Effector memory CD8-positive, alpha-beta T cell (primary cell): ENCODE measurements around the gene KCNQ2.
A peak's percentile ranks its signal among the peaks of the same experiment; 100 is the strongest.

Source experiments
- ATAC-seq: fragments of 150-1000 bp; cut with Tn5 transposase; replicated peaks from 2 replicates; pipeline ENCODE4 v1.10.0; 2021; ENCODE audit warnings: mild to moderate bottlenecking, moderate library complexity
- DNase-seq, 3 experiments: peaks; one replicate each; pipeline ENCODE4 v3.0.0; 2021
- H3K27ac Mint-ChIP-seq, 2 donors: one replicate each; pipeline ENCODE4 v1.8.0; 2022; ENCODE audit warnings: mild to moderate bottlenecking in 2 of 2, mixed read lengths in 2 of 2, moderate library complexity in 2 of 2
- H3K27me3 Mint-ChIP-seq, 2 donors: one replicate each; pipeline ENCODE4 v1.8.0; 2022; ENCODE audit warnings: mixed read lengths in 2 of 2
- H3K36me3 Mint-ChIP-seq: one replicate; pipeline ENCODE4 v1.8.0; 2022; ENCODE audit warnings: mild to moderate bottlenecking, moderate library complexity, mixed read lengths; ENCODE audit not compliant: insufficient read depth
- H3K4me1 Mint-ChIP-seq, 2 donors: one replicate each; pipeline ENCODE4 v1.8.0; 2022; ENCODE audit warnings: low read depth in 2 of 2, mixed read lengths in 2 of 2
- H3K4me3 Mint-ChIP-seq, 2 donors: one replicate each; pipeline ENCODE4 v1.8.0; 2022; ENCODE audit warnings: mild to moderate bottlenecking in 2 of 2, mixed read lengths in 2 of 2, moderate library complexity in 2 of 2
- H3K9me3 Mint-ChIP-seq, 2 donors: one replicate each; pipeline ENCODE4 v1.8.0; 2022; ENCODE audit warnings: mixed read lengths in 2 of 2

Gene KCNQ2

GRCh38 chr20:63361519-63362435, 110.7 kb downstream of the KCNQ2 start:
- peaks cover 0 to 8% of the 10 kb centered on the region in 2 donors for H3K4me1 Mint-ChIP-seq
- no peak for ATAC-seq
- DNase-seq = no peak
- no peaks in the 10 kb centered on the region for H3K36me3 Mint-ChIP-seq
- peak overlapping the region in 1 of 2 donors; percentile 55 for H3K4me3 Mint-ChIP-seq
- no peaks in the 10 kb centered on the region for H3K9me3 Mint-ChIP-seq
- peak overlapping the region in 1 of 2 donors; percentile 21 for H3K27ac Mint-ChIP-seq
- peaks cover 29 to 79% of the 10 kb centered on the region in 2 donors for H3K27me3 Mint-ChIP-seq

GRCh38 chr20:63360850-63361518, 111.5 kb downstream of the KCNQ2 start, which contains the start of gene CHRNA4:
TSS of gene CHRNA4 (minus strand) at chr20:63361349. CDS start at chr20:63361165, 184 bp downstream.
- ATAC-seq = no peak
- H3K27ac Mint-ChIP-seq = no peak within 1 kb of the TSS
- H3K9me3 Mint-ChIP-seq = no peaks in the 10 kb centered on the region
- H3K36me3 Mint-ChIP-seq = no peaks in the 10 kb centered on the region
- DNase-seq = no peak
- H3K4me3 Mint-ChIP-seq = no peak within 1 kb of the TSS
- peaks cover 0 to 8% of the 10 kb centered on the region in 2 donors for H3K4me1 Mint-ChIP-seq
- peaks cover 24 to 71% of the 10 kb centered on the region in 2 donors for H3K27me3 Mint-ChIP-seq

GRCh38 chr20:63359937-63360849, 112.3 kb downstream of the KCNQ2 start:
- ATAC-seq (no peak), DNase-seq (no peak)
- Mint-ChIP-seq H3K4me1 (peaks cover 0 to 8% of the 10 kb centered on the region in 2 donors), H3K4me3 (no peak overlapping the region), H3K27ac (no peak overlapping the region), H3K36me3 (no peaks in the 10 kb centered on the region), H3K9me3 (no peaks in the 10 kb centered on the region), H3K27me3 (peaks cover 20 to 69% of the 10 kb centered on the region in 2 donors)

GRCh38 chr20:63359164-63359934, 113.1 kb downstream of the KCNQ2 start:
- no peak for ATAC-seq
- H3K9me3 Mint-ChIP-seq = no peaks in the 10 kb centered on the region
- no peak overlapping the region for H3K27ac Mint-ChIP-seq

GRCh38 chr20:63357921-63358905, 114.2 kb downstream of the KCNQ2 start:
- no peak for ATAC-seq
- peaks cover 17 to 49% of the 10 kb centered on the region in 2 donors for H3K27me3 Mint-ChIP-seq
- H3K36me3 Mint-ChIP-seq = no peaks in the 10 kb centered on the region
- no peak overlapping the region for H3K4me3 Mint-ChIP-seq
- H3K9me3 Mint-ChIP-seq = no peaks in the 10 kb centered on the region
- H3K4me1 Mint-ChIP-seq = peaks cover 0 to 8% of the 10 kb centered on the region in 2 donors
- H3K27ac Mint-ChIP-seq = no peak overlapping the region
- no peak for DNase-seq

More at GRCh38 chr20:63359164-63359934, 113.1 kb downstream of the KCNQ2 start:
- Mint-ChIP-seq H3K27me3 (peaks cover 17 to 61% of the 10 kb centered on the region in 2 donors), H3K36me3 (no peaks in the 10 kb centered on the region), H3K4me3 (no peak overlapping the region), H3K4me1 (peaks cover 0 to 8% of the 10 kb centered on the region in 2 donors)
- DNase-seq = no peak

- ATAC-seq = no peak
- Mint-ChIP-seq H3K9me3 (no peaks in the 10 kb centered on the region), H3K4me1 (no peaks in the 10 kb centered on the region), H3K27me3 (peaks cover 7 to 39% of the 10 kb centered on the region in 2 donors), H3K4me3 (no peak overlapping the region), H3K36me3 (no peaks in the 10 kb centered on the region), H3K27ac (no peak overlapping the region)
- no peak for DNase-seq
Measured at GRCh38 chr20:63356931-63357879, 115.2 kb downstream of the KCNQ2 start.

- peaks cover 5 to 36% of the 10 kb centered on the region in 2 donors for H3K27me3 Mint-ChIP-seq
- no peaks in the 10 kb centered on the region for H3K36me3 Mint-ChIP-seq
- no peak overlapping the region for H3K4me3 Mint-ChIP-seq
- no peak for ATAC-seq
- DNase-seq = no peak
- no peak overlapping the region for H3K27ac Mint-ChIP-seq
- H3K4me1 Mint-ChIP-seq = no peaks in the 10 kb centered on the region
- H3K9me3 Mint-ChIP-seq = no peaks in the 10 kb centered on the region
Measured at GRCh38 chr20:63356511-63356910, 115.9 kb downstream of the KCNQ2 start.

- ATAC-seq (no peak), DNase-seq (no peak)
- H3K9me3 Mint-ChIP-seq = no peaks in the 10 kb centered on the region
- no peak overlapping the region for H3K4me3 Mint-ChIP-seq
- no peaks in the 10 kb centered on the region for H3K36me3 Mint-ChIP-seq
- no peak overlapping the region for H3K27ac Mint-ChIP-seq
- H3K4me1 Mint-ChIP-seq = no peaks in the 10 kb centered on the region
- H3K27me3 Mint-ChIP-seq = peaks cover 5 to 36% of the 10 kb centered on the region in 2 donors
Measured at GRCh38 chr20:63355781-63356295, 116.6 kb downstream of the KCNQ2 start.

- H3K36me3 Mint-ChIP-seq = no peaks in the 10 kb centered on the region
- H3K4me3 Mint-ChIP-seq = no peak overlapping the region
- H3K27me3 Mint-ChIP-seq = peaks cover 2 to 29% of the 10 kb centered on the region in 2 donors
- no peak for ATAC-seq
- no peak for DNase-seq
- H3K4me1 Mint-ChIP-seq = no peaks in the 10 kb centered on the region
- H3K27ac Mint-ChIP-seq = no peak overlapping the region
- peaks cover 0 to 8% of the 10 kb centered on the region in 2 donors for H3K9me3 Mint-ChIP-seq
Measured at GRCh38 chr20:63354636-63355350, 117.7 kb downstream of the KCNQ2 start.

- no peaks in the 10 kb centered on the region for H3K36me3 Mint-ChIP-seq
- H3K4me1 Mint-ChIP-seq = no peaks in the 10 kb centered on the region
- H3K9me3 Mint-ChIP-seq = peaks cover 0 to 8% of the 10 kb centered on the region in 2 donors
- peaks cover 0 to 13% of the 10 kb centered on the region in 2 donors for H3K27me3 Mint-ChIP-seq
- H3K4me3 Mint-ChIP-seq = no peak overlapping the region
- DNase-seq (no peak), ATAC-seq (no peak)
- H3K27ac Mint-ChIP-seq = no peak overlapping the region
Measured at GRCh38 chr20:63352811-63353221, 119.6 kb downstream of the KCNQ2 start.
